GM19395 (cell line): ENCODE results near the gene EXOC4.
"Not testable (repeated sequence)": the region's sequence is repeated elsewhere in the genome, so short reads cannot be mapped to it uniquely, and the experiment has no call there.

Experiments used
- ATAC-seq: cut with Tn5 transposase; IDR thresholded peaks from one replicate; pipeline ENCODE4 v1.9.1; 2021; ENCODE audit warnings: mild to moderate bottlenecking, moderate library complexity; ENCODE audit not compliant: unreplicated experiment

EXOC4 gene

GRCh38 chr7:134044682-134045081 lies 791.8 kb downstream of the EXOC4 start:
- no peak for ATAC-seq

- peak; percentile 73 for ATAC-seq
Measured at GRCh38 chr7:134045716-134046115, 792.8 kb downstream of the EXOC4 start.

GRCh38 chr7:134046594-134047128 lies 793.8 kb downstream of the EXOC4 start:
- no peak for ATAC-seq

- no peak for ATAC-seq
Measured at GRCh38 chr7:134047675-134048074, 794.8 kb downstream of the EXOC4 start.

DNA sequence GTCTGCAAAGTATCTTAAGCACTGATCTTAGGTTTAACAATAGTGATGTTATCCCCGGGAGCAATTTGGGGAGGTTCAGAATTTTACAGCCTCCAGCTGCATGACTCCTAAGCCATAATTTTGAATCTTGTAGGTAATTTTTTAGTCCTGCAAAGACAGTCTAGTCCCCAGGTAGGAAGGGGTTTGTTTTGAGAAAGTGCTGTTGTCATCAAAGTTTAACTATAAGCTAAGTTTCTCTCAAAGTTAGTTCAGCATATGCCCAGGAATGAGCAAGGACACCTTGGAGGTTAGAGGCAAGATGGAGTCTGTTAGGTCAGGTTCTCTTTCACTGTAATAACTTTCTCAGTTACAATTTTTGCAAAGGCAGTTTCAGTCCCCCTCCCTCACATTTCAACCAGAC lies 795.3 kb downstream of the EXOC4 start:
- no peak for ATAC-seq

GRCh38 chr7:134051020-134051419 lies 798.1 kb downstream of the EXOC4 start:
- peak; percentile 54 for ATAC-seq

- ATAC-seq: no peak
Measured at GRCh38 chr7:134056816-134057215, 803.9 kb downstream of the EXOC4 start.

GRCh38 chr7:134058521-134058920 lies 805.6 kb downstream of the EXOC4 start:
- ATAC-seq: no peak

GRCh38 chr7:134058980-134059379 lies 806.1 kb downstream of the EXOC4 start:
- ATAC-seq: no peak

DNA sequence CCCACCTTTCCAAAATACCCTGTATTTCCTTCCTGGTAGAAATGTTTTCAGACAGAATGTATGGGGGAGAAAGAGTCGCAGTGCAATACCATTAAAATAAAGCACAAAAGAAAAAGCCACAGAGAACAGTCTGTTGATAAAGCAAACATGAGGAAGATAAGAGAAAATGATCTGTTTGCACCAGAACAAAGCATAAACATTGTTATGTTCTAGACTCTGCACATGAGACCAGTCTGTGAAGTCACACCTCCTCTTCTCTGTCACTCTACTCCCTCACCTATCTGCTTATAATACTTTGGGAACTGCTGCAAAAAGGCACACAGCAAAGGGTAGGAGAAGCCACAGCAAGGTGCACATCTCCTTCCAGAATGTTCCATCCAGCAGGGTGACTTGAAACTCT lies 807.0 kb downstream of the EXOC4 start:
- no peak for ATAC-seq

- no peak for ATAC-seq
Measured at GRCh38 chr7:134060874-134061273, 808.0 kb downstream of the EXOC4 start.

DNA sequence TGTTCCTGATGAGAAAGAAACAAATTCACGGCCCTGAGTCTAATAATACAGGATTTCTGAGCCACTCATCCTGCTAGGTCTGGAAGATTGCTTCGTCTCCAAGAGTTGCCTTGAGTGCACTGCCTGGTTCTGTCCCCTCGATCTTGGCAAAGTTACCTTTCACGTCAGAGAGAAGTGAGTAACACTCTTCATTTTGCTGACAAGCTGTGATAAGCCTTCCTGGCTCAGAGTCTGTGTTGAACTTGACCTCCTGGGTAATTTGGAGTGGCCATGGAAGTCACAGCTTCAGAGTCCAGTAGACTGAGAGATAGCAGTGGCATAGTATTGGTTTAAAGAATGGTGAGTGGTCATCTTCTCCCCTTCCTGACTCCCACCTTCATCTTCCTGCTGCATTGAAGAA lies 809.6 kb downstream of the EXOC4 start:
- no peak for ATAC-seq

DNA sequence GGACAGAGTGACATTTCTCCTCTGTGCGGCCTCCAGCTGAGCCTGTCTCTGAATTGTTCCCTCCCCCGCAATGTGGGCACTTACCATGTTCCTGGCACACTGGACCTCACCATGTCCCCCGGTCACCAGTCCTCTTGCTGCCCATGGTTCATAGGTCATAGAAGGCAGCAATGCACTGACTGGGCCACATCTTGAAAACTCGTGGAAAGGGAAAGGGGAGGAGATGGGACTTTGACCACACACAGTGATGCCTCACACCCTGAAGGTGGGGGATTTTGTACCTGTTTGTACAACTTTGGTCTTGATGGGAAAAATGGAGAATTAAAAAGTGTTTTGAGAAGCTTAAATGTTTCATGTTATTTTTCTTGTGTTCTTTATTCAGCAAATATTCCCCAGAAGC lies 812.5 kb downstream of the EXOC4 start:
- no peak for ATAC-seq

DNA sequence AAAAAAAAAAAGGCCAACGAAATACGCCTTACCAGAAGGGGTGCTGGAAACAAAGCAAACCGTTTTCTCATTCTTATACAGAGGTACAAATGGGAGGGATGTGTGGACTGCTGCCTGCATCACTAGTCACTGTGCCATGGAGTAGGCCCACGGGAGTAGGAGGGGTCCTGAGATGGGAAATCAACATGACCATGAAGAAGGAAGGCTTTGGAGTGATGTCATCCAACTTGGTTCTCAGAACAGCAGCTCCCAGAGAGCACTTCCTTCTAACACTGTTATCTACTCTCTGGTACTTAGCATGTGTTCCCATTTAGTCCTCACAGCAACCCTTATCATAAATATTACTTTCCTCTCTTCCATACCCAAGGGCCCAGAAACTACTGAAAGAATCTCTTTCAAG lies 814.3 kb downstream of the EXOC4 start:
- ATAC-seq: no peak

GRCh38 chr7:134068670-134069069 lies 815.8 kb downstream of the EXOC4 start:
- no peak for ATAC-seq

DNA sequence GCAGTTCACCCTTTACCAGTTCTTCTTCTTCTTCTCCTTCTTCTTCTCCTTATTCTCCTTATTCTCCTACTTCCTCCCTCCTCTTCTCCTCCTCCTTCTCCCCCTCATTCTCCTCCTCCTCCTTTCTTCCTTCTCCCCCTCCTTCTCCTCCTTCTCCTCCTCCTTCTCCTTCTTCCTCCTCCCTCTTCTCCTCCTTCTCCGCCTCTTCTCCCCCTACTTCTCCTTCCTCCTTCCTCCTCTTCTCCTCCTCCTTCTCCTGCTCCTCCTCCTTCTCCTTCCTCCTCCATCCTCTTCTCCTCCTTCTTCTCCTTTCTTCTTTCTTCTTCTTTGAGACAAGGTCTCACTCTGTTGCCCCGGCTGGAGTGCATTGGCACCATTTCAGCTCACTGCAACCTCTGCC lies 816.3 kb downstream of the EXOC4 start:
- no peak for ATAC-seq

DNA sequence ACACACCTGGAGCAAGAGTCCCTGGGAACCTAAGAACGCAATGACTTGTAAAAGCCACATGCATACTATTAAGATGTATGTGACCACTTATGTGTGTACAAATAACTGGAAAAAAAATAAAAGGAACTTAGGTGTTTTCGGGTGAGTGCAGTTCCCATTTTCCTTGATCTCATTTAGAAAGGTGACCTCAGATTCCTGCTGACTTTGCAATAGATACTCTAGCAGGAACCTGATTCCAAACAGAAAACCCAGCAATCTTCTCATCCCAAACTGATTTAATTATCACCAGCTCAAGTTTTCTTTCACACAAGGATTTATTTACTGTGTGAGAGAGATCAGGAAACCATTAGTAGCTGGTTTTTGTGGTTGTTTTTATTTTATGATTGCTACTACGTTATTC lies 817.8 kb downstream of the EXOC4 start:
- no peak for ATAC-seq

GRCh38 chr7:134071355-134072331 lies 818.8 kb downstream of the EXOC4 start:
- ATAC-seq: peak; percentile 91

DNA sequence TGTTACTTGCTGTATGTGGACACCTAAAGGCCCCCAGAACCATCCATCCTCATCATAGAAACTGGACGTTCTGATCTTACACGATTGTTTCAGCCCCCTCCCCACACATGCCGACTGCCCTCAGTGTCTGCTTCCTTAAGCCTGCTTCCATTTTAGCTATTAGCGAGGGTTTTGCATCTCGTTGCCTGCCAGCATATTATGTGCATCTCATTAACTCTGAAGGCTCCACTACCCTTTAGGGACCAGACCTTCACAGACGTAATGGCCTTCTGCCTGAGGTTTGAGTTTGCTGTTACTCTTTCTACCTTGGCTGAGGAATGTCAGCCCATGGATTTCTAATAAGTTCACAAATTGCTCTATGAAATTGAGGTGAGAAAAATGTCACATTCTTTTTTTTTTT lies 820.4 kb downstream of the EXOC4 start:
- no peak for ATAC-seq

- ATAC-seq: no peak
Measured at GRCh38 chr7:134075799-134076198, 822.9 kb downstream of the EXOC4 start.

GRCh38 chr7:134077560-134077959 lies 824.7 kb downstream of the EXOC4 start:
- ATAC-seq: not testable (repeated sequence)

DNA sequence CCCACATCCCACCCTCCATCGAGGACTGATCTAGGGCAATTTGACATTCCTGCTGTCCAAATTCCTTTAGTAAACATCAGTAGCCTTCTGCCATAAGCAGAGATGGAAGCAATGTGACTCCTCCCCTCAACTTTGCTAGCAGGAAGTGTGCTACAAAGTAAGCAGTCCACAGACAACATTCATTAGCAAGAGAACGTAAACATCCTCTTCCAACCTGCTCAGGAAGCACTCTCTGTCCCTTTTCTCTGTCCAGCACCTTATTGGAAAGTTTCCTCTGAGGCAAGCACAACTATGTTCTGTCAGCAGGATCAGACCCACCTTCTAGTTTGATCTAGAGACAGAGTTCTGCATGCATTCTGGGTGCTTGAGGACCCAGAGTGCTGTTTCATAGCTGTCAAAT lies 826.1 kb downstream of the EXOC4 start:
- no peak for ATAC-seq
